K562 (cell line): ENCODE measurements around the gene ACAP2. TPM values are rescaled to one million over a fixed set of nuclear protein-coding genes. Genes with fewer than 3 reads are reported as not detected.

Experiments used
- ATF1 ChIP-seq, 2 experiments: fragments of 450-650 bp in 1 of 2; IDR thresholded peaks; 2 replicates each; pipeline ENCODE4 v1.6.1; 2016; ENCODE audit warnings: missing compliant biosample characterization in 1 of 2, missing genetic modification characterization in 1 of 2
- BCLAF1 ChIP-seq, 2 experiments: fragments of 450-650 bp in 1 of 2; IDR thresholded peaks; 2 replicates each; pipeline ENCODE4 v1.6.1; 2011 to 2017; ENCODE audit warnings: low read depth in 2 of 2, antibody characterized with exemption in 1 of 2, borderline replicate concordance in 1 of 2, low read length in 1 of 2, mild to moderate bottlenecking in 1 of 2, mixed read lengths in 1 of 2; ENCODE audit not compliant: control insufficient read depth in 1 of 2
- CBFA2T2 ChIP-seq: fragments of 450-650 bp; conservative IDR thresholded peaks from 2 replicates; pipeline ENCODE4 v1.6.1; 2017; ENCODE audit warnings: mild to moderate bottlenecking
- ETS1 ChIP-seq: conservative IDR thresholded peaks from 2 replicates; pipeline ENCODE4 v1.6.1; 2011; ENCODE audit warnings: low read depth, mild to moderate bottlenecking, low read length; ENCODE audit not compliant: control insufficient read depth
- EWSR1 ChIP-seq: fragments of 450-650 bp; IDR thresholded peaks from 2 replicates; pipeline ENCODE4 v1.6.1; 2018; ENCODE audit warnings: borderline replicate concordance, mild to moderate bottlenecking, low read depth, moderate library complexity; ENCODE audit not compliant: partially characterized antibody
- MAX ChIP-seq: sonication (generic); formaldehyde crosslinking; IDR thresholded peaks from 2 replicates; pipeline ENCODE4 v1.9.0; 2022; ENCODE audit warnings: mild to moderate bottlenecking, missing genetic modification reagents
- MAZ ChIP-seq, 2 experiments: fragments of 450-650 bp in 1 of 2; sonication (generic) in 1 of 2; formaldehyde crosslinking; IDR thresholded peaks in 1 of 2; conservative IDR thresholded peaks in 1 of 2; 2 replicates each; pipeline versions ENCODE4 v1.4.0 to v1.5.0; 2020; ENCODE audit warnings: mild to moderate bottlenecking in 1 of 2, missing genetic modification reagents in 1 of 2
- MYC ChIP-seq, 2 experiments: fragments of 250-450 bp in 1 of 2; sonication (Bioruptor Pico) in 1 of 2; IDR thresholded peaks; 2 replicates each; pipeline versions ENCODE4 v1.5.1 to v1.6.1; 2012 to 2021; ENCODE audit warnings: low read depth in 2 of 2, borderline replicate concordance in 1 of 2, improper control_type of control experiment in 1 of 2, low read length in 1 of 2, mild to moderate bottlenecking in 1 of 2, moderate library complexity in 1 of 2
- NCOR1 ChIP-seq: fragments of 450-650 bp; IDR thresholded peaks from 2 replicates; pipeline ENCODE4 v1.6.1; 2016; ENCODE audit warnings: mild to moderate bottlenecking, moderate library complexity
- NKRF ChIP-seq: fragments of 450-650 bp; IDR thresholded peaks from 2 replicates; pipeline ENCODE4 v1.6.1; 2016; ENCODE audit warnings: borderline replicate concordance
- PRPF4 ChIP-seq: fragments of 200-400 bp; formaldehyde crosslinking; IDR thresholded peaks from one replicate; pipeline ENCODE4 v1.6.1; 2017; ENCODE audit warnings: low read length, low read depth, mild to moderate bottlenecking; ENCODE audit not compliant: insufficient read depth, poor library complexity, severe bottlenecking
- TBP ChIP-seq: optimal IDR thresholded peaks from 2 replicates; pipeline ENCODE3; 2011; ENCODE audit warnings: low read depth, low read length, improper control_type of control experiment
- ZBTB7A ChIP-seq: IDR thresholded peaks from 2 replicates; pipeline ENCODE4 v1.6.1; 2011; ENCODE audit warnings: low read depth, mild to moderate bottlenecking, low read length, moderate library complexity, borderline replicate concordance; ENCODE audit not compliant: control insufficient read depth
- ZFPM2 ChIP-seq: fragments of 250-450 bp; sonication (Bioruptor Pico); IDR thresholded peaks from 2 replicates; pipeline ENCODE4 v1.5.1; 2022; ENCODE audit warnings: mild to moderate bottlenecking
- ZNF232 ChIP-seq: sonication (generic); formaldehyde crosslinking; IDR thresholded peaks from 2 replicates; pipeline ENCODE4 v1.8.0; 2022; ENCODE audit warnings: mild to moderate bottlenecking, missing genetic modification reagents
- polyA plus RNA-seq, 8 experiments: library from polyadenylated mRNA; depleted of rRNA in 4 of 8; stranded (reverse) in 5 of 8; unstranded in 3 of 8; fragments of >200 nt; fragmentation: Nextera tagmentation in 2 of 8; fragmentation: Illumina TruSeq in 1 of 8; extraction: Ambion mirVana in 2 of 8; extraction: Trizol in 1 of 8; gene quantifications; 2 replicates each; pipeline versions ENCODE4 v1.2.1 to v1.2.3, GENCODE V29; 2011 to 2014; ENCODE audit warnings: inconsistent platforms in 1 of 8, missing spikeins in 1 of 8
- total RNA-seq, 7 experiments: library from RNA; depleted of rRNA in 6 of 7; stranded (reverse); fragments of >200 nt in 6 of 7; fragmentation: Illumina TruSeq in 2 of 7; extraction: Trizol in 2 of 7; gene quantifications; 2 replicates each; pipeline versions ENCODE4 v1.2.1 to v1.2.3, GENCODE V29; 2011 to 2021; ENCODE audit warnings: low replicate concordance in 1 of 7
- TF ChIP-seq, protein P1 (sequence below): sonication (generic); formaldehyde crosslinking; IDR thresholded peaks from 2 replicates; pipeline ENCODE4 v1.8.1; 2023; ENCODE audit warnings: mild to moderate bottlenecking, missing genetic modification reagents, moderate library complexity

The ACAP2 gene
- total and polyA plus RNA-seq, 9 of the 15 experiments (the other 6 are each of a cell fraction or from before 2014, with no cell fraction given) = 10.6 to 52.7 (median 34.4) TPM

DNA sequence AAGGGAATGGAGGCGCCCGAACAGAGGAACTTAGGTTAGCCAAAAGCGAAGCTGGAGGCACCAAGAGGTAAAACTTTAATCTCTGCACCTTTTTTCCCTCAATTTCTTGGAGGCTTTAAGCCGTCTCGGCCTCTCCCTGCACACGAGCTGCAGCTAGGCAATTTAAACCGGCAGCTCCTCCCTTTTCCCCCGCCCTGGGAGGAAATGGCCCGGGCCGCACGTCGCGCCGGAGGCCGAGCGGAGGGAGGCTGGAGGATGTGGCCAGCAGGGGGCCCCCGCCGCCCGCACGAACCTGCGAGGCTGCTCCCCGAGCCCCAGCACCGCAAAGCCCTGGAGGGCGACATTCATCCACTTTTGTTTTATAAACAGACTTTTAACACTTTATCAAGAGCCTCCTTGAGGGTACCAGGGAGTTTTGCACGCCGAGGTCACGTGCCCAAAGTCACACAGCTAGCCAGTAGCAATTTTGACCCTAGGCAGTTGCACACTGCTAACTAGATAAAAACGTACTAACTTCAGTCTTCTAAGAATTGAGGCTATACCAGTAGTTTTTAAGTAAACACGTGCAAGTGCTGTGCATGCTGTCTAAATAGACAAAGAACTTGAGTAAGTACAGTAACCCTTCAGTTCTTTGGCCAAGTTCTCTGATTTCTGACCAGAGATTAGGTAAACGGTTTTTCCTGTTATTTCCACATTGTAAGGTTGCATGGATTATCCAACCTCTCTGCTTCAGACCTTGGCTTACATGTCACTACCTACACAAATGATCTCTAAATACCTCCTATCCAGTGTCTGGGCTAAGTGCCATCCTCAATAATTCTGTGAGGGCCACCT, 171.2 kb downstream of the ACAP2 start (continued):
- peak; percentile 85 to 99 for TF ChIP-seq MAZ (CRISPR knock-in tag; conservative IDR thresholded peaks at IDR 0.05 in 1 of 2, IDR thresholded peaks at IDR 0.05 in 1 of 2)
- peak; percentile 49 for TF ChIP-seq NCOR1
- peak; percentile 12 for TF ChIP-seq PRPF4
- TF ChIP-seq MYC (IDR thresholded peaks at IDR 0.05; ENCODE audit: low read depth, low read length) = peak; percentile 66; the same call in 1 of the 2 replicates
- peak; percentile 43 for TF ChIP-seq MYC (CRISPR knock-in tag; IDR thresholded peaks at IDR 0.05; ENCODE audit: borderline replicate concordance, low read depth)
- no peak for TF ChIP-seq ZNF232 (CRISPR knock-in tag)
- TF ChIP-seq ZBTB7A = 0 out of 2 replicates have a peak, but pooled peaks have one; percentile 11
- TF ChIP-seq NKRF = peak; percentile 61; the same call in 1 of the 2 replicates
- TF ChIP-seq BCLAF1 (IDR thresholded peaks at IDR 0.05; ENCODE audit: borderline replicate concordance in 1 of 2, control insufficient read depth in 1 of 2, low read depth in 2 of 2, low read length in 1 of 2) = 0 out of 4 replicates have a peak, but pooled peaks of 1 of the 2 experiments have one; percentile 78
- TF ChIP-seq ETS1 = no peak
- TF ChIP-seq CBFA2T2 = peak; percentile 54
- TF ChIP-seq, protein P1, sequence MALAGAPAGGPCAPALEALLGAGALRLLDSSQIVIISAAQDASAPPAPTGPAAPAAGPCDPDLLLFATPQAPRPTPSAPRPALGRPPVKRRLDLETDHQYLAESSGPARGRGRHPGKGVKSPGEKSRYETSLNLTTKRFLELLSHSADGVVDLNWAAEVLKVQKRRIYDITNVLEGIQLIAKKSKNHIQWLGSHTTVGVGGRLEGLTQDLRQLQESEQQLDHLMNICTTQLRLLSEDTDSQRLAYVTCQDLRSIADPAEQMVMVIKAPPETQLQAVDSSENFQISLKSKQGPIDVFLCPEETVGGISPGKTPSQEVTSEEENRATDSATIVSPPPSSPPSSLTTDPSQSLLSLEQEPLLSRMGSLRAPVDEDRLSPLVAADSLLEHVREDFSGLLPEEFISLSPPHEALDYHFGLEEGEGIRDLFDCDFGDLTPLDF (CRISPR knock-in tag) = peak; percentile 56; the same call in 1 of the 2 replicates
- TF ChIP-seq ATF1 (CRISPR knock-in tag; IDR thresholded peaks at IDR 0.05) = no peak
- TF ChIP-seq ATF1 (tag; IDR thresholded peaks at IDR 0.05) = peak; percentile 48
- TF ChIP-seq ZFPM2 = no peak
- TF ChIP-seq MAX = peak; percentile 76
- peak; percentile 48 for TF ChIP-seq TBP
- TF ChIP-seq EWSR1 = no peak
